Glomerular endothelial cell (primary cell): ENCODE measurements around the gene AFP. TPM values are rescaled to one million over a fixed set of nuclear protein-coding genes. Genes with fewer than 3 reads are reported as not detected.

ENCODE experiments used
- DNase-seq: peaks from one replicate; pipeline ENCODE4 v3.0.0-alpha.2; 2011; ENCODE audit warnings: low read depth, low spot score; ENCODE audit errors: extremely low read depth
- total RNA-seq: library from RNA; depleted of rRNA; stranded (reverse); fragments of >200 nt; gene quantifications from 2 replicates; pipeline ENCODE4 v1.2.3, GENCODE V29; 2015

The AFP gene
- total RNA-seq, 1 donor from 2014 or later = not detected

- DNase-seq = no peak
These were observed 18.9 kb downstream of the AFP start for GRCh38 chr4:73454920-73455319.

- DNase-seq = no peak
These were observed 20.4 kb downstream of the AFP start for GRCh38 chr4:73456177-73457022.

GRCh38 chr4:73458184-73459047 is 22.4 kb downstream of the AFP start:
- no peak for DNase-seq

- DNase-seq = no peak
These were observed 23.0 kb downstream of the AFP start for GRCh38 chr4:73459048-73459421.

GRCh38 chr4:73460913-73461522 is 25.0 kb downstream of the AFP start:
- no peak for DNase-seq

- no peak for DNase-seq
These were observed 32.1 kb downstream of the AFP start for GRCh38 chr4:73468170-73468569.

GRCh38 chr4:73470728-73471127 is 34.7 kb downstream of the AFP start:
- DNase-seq = no peak

- no peak for DNase-seq
These were observed 41.2 kb downstream of the AFP start for GRCh38 chr4:73477176-73477575.

GRCh38 chr4:73479323-73479722 is 43.3 kb downstream of the AFP start:
- no peak for DNase-seq

GRCh38 chr4:73481358-73481757 is 45.3 kb downstream of the AFP start, which contains the start of gene AFM:
Gene AFM, plus strand, starts transcription at chr4:73481745. Its CDS starts 31 bp downstream, at chr4:73481776.
- no peak for DNase-seq

GRCh38 chr4:73485085-73485484 is 49.1 kb downstream of the AFP start:
- DNase-seq = no peak

- no peak for DNase-seq
These were observed 49.6 kb downstream of the AFP start for GRCh38 chr4:73485596-73485995.

GRCh38 chr4:73486497-73486896 is 50.5 kb downstream of the AFP start:
- no peak for DNase-seq

- no peak for DNase-seq
These were observed 51.2 kb downstream of the AFP start for GRCh38 chr4:73487233-73487632.

- DNase-seq = peak; percentile 0
These were observed 64.2 kb downstream of the AFP start for GRCh38 chr4:73499996-73500765.

- no peak for DNase-seq
These were observed 65.7 kb downstream of the AFP start for GRCh38 chr4:73501664-73502265.

- no peak for DNase-seq
These were observed 69.5 kb downstream of the AFP start for GRCh38 chr4:73505567-73505966.
